ENCODE results near the gene MACROD2.

MACROD2 gene

GRCh38 chr20:15628851-15629353 lies 1633.6 kb downstream of the MACROD2 start:
- no peak for DNase-seq (ENCODE audit: low spot score)

- DNase-seq (ENCODE audit: low spot score) = no peak
Measured at GRCh38 chr20:15630360-15630759, 1635.0 kb downstream of the MACROD2 start.

GRCh38 chr20:15632680-15633079 lies 1637.4 kb downstream of the MACROD2 start:
- DNase-seq (ENCODE audit: low spot score) = no peak

GRCh38 chr20:15634102-15634501 lies 1638.8 kb downstream of the MACROD2 start:
- DNase-seq (ENCODE audit: low spot score) = no peak

- DNase-seq (ENCODE audit: low spot score) = no peak
Measured at GRCh38 chr20:15637546-15637945, 1642.2 kb downstream of the MACROD2 start.

GRCh38 chr20:15637950-15638754 lies 1642.8 kb downstream of the MACROD2 start:
- DNase-seq (ENCODE audit: low spot score) = no peak

- DNase-seq (ENCODE audit: low spot score) = no peak
Measured at GRCh38 chr20:15638816-15639215, 1643.5 kb downstream of the MACROD2 start.

GRCh38 chr20:15639839-15640238 lies 1644.5 kb downstream of the MACROD2 start:
- no peak for DNase-seq (ENCODE audit: low spot score)

GRCh38 chr20:15642109-15642508 lies 1646.8 kb downstream of the MACROD2 start:
- DNase-seq (ENCODE audit: low spot score) = no peak

- peak; percentile 19 for DNase-seq (ENCODE audit: low spot score)
Measured at GRCh38 chr20:15642676-15643075, 1647.4 kb downstream of the MACROD2 start.

GRCh38 chr20:15643713-15644112 lies 1648.4 kb downstream of the MACROD2 start:
- DNase-seq (ENCODE audit: low spot score) = no peak

GRCh38 chr20:15645816-15646215 lies 1650.5 kb downstream of the MACROD2 start:
- no peak for DNase-seq (ENCODE audit: low spot score)

- DNase-seq (ENCODE audit: low spot score) = no peak
Measured at GRCh38 chr20:15653396-15654207, 1658.3 kb downstream of the MACROD2 start.

GRCh38 chr20:15654208-15654649 lies 1658.9 kb downstream of the MACROD2 start:
- peak; percentile 61 for DNase-seq (ENCODE audit: low spot score)

GRCh38 chr20:15655295-15655874 lies 1660.1 kb downstream of the MACROD2 start:
- DNase-seq (ENCODE audit: low spot score) = no peak

GRCh38 chr20:15656124-15656523 lies 1660.8 kb downstream of the MACROD2 start:
- no peak for DNase-seq (ENCODE audit: low spot score)

- no peak for DNase-seq (ENCODE audit: low spot score)
Measured at GRCh38 chr20:15658295-15658694, 1663.0 kb downstream of the MACROD2 start.

- DNase-seq (ENCODE audit: low spot score) = no peak
Measured at GRCh38 chr20:15673206-15673605, 1677.9 kb downstream of the MACROD2 start.

GRCh38 chr20:15674253-15675060 lies 1679.1 kb downstream of the MACROD2 start:
- no peak for DNase-seq (ENCODE audit: low spot score)

- no peak for DNase-seq (ENCODE audit: low spot score)
Measured at GRCh38 chr20:15675061-15675514, 1679.8 kb downstream of the MACROD2 start.

- DNase-seq (ENCODE audit: low spot score) = no peak
Measured at GRCh38 chr20:15675813-15676484, 1680.6 kb downstream of the MACROD2 start.

All from kidney capillary endothelial cell (primary cell).